HL-60 (cell line): Measurements from ENCODE around the gene BECN2.

ENCODE experiments used
- CTCF ChIP-seq: IDR thresholded peaks from one replicate; pipeline ENCODE4 v1.5.1; 2011; ENCODE audit warnings: low read length, control low read depth, inconsistent platforms; ENCODE audit not compliant: insufficient read depth
- POLR2AphosphoS5 ChIP-seq: IDR thresholded peaks from 2 replicates; pipeline ENCODE4 v1.6.1; 2012; ENCODE audit warnings: low read depth

GRCh38 chr1:241916196-241916595 is 41.4 kb upstream of the BECN2 start:
- TF ChIP-seq CTCF (no peak), POLR2AphosphoS5 (no peak)
